Measurements from ENCODE around the gene ATP2B3. TPM values are rescaled to one million over a fixed set of nuclear protein-coding genes. Genes with fewer than 3 reads are reported as not detected.

Gene ATP2B3
- total and polyA plus RNA-seq, 9 of the 15 experiments (the other 6 are each of a cell fraction or from before 2014, with no cell fraction given): 0.04 TPM; not detected in 8

GRCh38 chrX:153509592-153509991, 7.8 kb upstream of the ATP2B3 start:
- Histone ChIP-seq H4K20me1 (replicated peaks; ENCODE audit: control insufficient read depth, insufficient read depth, low read length) (no peaks in the 10 kb centered on the region), H3K4me1 (replicated peaks in 1 of 2; ENCODE audit: control insufficient read depth in 2 of 2, insufficient read depth in 2 of 2, low read length in 2 of 2) (peaks cover 0 to 16% of the 10 kb centered on the region in 2 experiments; a peak in 3 of 5 replicates), H3K79me2 (ENCODE audit: control insufficient read depth, insufficient read depth, low read length) (no peaks in the 10 kb centered on the region), H2AFZ (ENCODE audit: low read depth, low read length) (no peak overlapping the region), H3K9me3 (replicated peaks; ENCODE audit: control insufficient read depth, insufficient read depth, low read depth, low read length) (no peaks in the 10 kb centered on the region), H3K4me2 (ENCODE audit: insufficient read depth, low read length) (no peak overlapping the region), H3K27ac (ENCODE audit: extremely low read depth, low read depth, low read length) (no peak overlapping the region), H3K9me1 (ENCODE audit: control insufficient read depth, insufficient read depth, low read length) (no peaks in the 10 kb centered on the region), H3K36me3 (ENCODE audit: control insufficient read depth, insufficient read depth, low read length) (no peaks in the 10 kb centered on the region), H3K4me3 (no peak overlapping the region), H3K27me3 (ENCODE audit: control insufficient read depth in 2 of 2, insufficient read depth in 2 of 2, low read length in 2 of 2) (peaks cover 0 to 36% of the 10 kb centered on the region in 2 experiments; a peak in 2 of 5 replicates), H3K9ac (ENCODE audit: insufficient read depth in 1 of 2, low read depth in 2 of 2, low read length in 2 of 2) (no peak overlapping the region)
- FAIRE-seq (no peak), DNase-seq (ENCODE audit: extremely low read depth in 1 of 4, low spot score in 3 of 4) (no peak), ATAC-seq (no peak)
- ChIA-PET POLR2A (interaction anchor here (0.6 kb wide), 1 partner anchor 164 kb away, joined by 3 read pairs; no protein-coding TSS in a partner anchor), CTCF (ENCODE audit: low intra/inter-chr PET ratio) (no interaction called here)
- TF ChIP-seq ARID1B (IDR thresholded peaks at IDR 0.05) (no peak), FOXP4 (CRISPR knock-in tag; IDR thresholded peaks at IDR 0.05; ENCODE audit: borderline replicate concordance) (no peak), SNRNP70 (optimal IDR thresholded peaks at IDR 0.05; ENCODE audit: low read depth, low read length) (no peak), MYBL2 (IDR thresholded peaks at IDR 0.05; ENCODE audit: low read depth) (no peak), MYBL2 (CRISPR knock-in tag; IDR thresholded peaks at IDR 0.05; ENCODE audit: borderline replicate concordance) (no peak), PHB (CRISPR knock-in tag; IDR thresholded peaks at IDR 0.05) (no peak), FOXO4 (CRISPR knock-in tag; IDR thresholded peaks at IDR 0.05) (no peak), CREM (IDR thresholded peaks at IDR 0.05; ENCODE audit: low read depth) (no peak), ZBTB1 (CRISPR knock-in tag; IDR thresholded peaks at IDR 0.05; ENCODE audit: borderline replicate concordance, low read depth) (no peak), ZNF668 (CRISPR knock-in tag; IDR thresholded peaks at IDR 0.05) (no peak), ZBTB12 (CRISPR knock-in tag; IDR thresholded peaks at IDR 0.05) (no peak), ZNF551 (CRISPR knock-in tag; IDR thresholded peaks at IDR 0.05) (no peak), SFPQ (IDR thresholded peaks at IDR 0.05; ENCODE audit: low read depth, low read length) (no peak), DMBX1 (CRISPR knock-in tag; IDR thresholded peaks at IDR 0.05; ENCODE audit: borderline replicate concordance) (no peak), RFX7 (CRISPR knock-in tag; IDR thresholded peaks at IDR 0.05) (no peak), E2F3 (CRISPR knock-in tag; IDR thresholded peaks at IDR 0.05) (no peak)
- intact Hi-C loops (cut with micrococcal nuclease): loop anchor here (5.0 kb wide), 1 partner anchor 37 kb away; the partner anchor contains the start of gene HAUS7
- in situ Hi-C loops (cut with MboI): no loop called here
- BruUV-seq (replicated peaks): no TSS peak
- 3% methylated on average over 8 of the region's 14 CpGs for WGBS (ENCODE audit: insufficient coverage, low coverage, missing lambda C conversion rate)

All from K562 (cell line).